ENCODE data around the gene SCAMP4.

DNA sequence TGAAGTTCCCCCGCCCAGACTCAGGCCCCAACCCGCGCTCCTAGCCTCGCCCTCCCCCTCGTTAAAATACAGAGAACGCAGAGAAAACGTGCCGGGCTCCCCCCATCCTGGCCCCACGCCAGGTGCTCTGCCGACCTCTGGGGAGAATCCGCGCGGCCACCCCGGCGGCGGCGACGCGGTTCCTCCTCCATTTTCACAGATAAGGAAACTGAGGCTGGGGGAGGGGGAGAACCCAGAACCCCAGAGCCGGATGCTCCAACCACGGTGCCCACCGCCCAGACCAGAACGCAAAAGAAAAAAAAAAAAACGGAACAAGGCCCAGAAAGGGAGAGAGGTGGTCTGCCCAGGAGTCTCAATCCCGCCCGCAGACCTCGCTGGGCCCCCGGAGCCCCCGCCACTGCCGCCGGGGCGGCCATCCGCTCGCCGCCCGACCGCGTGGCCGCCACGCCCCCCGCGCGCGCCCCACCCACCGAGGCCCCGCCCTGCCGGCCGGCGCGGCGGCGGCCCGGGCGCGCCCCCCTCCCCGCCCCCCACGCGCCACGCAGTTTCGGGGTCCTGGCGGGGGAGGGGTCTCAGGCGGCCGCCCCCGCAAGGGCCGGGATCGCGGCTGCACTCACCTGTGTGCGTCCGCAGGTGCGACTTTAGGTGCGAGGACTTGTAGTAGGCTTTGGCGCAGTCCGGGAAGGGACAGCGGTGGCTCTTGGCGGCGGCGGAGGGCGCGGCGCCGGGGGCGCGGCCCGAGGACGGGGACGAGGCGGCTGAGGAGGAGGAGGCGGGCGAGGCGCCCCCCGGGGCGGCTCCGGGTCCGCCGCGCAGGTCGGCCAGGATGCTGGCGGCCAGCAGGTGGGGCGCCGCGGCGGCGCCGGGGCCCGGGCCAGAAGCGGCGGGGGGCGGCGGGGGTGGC lies 42.5 kb upstream of the SCAMP4 start:
- TF ChIP-seq, protein P1, sequence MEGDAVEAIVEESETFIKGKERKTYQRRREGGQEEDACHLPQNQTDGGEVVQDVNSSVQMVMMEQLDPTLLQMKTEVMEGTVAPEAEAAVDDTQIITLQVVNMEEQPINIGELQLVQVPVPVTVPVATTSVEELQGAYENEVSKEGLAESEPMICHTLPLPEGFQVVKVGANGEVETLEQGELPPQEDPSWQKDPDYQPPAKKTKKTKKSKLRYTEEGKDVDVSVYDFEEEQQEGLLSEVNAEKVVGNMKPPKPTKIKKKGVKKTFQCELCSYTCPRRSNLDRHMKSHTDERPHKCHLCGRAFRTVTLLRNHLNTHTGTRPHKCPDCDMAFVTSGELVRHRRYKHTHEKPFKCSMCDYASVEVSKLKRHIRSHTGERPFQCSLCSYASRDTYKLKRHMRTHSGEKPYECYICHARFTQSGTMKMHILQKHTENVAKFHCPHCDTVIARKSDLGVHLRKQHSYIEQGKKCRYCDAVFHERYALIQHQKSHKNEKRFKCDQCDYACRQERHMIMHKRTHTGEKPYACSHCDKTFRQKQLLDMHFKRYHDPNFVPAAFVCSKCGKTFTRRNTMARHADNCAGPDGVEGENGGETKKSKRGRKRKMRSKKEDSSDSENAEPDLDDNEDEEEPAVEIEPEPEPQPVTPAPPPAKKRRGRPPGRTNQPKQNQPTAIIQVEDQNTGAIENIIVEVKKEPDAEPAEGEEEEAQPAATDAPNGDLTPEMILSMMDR (IDR thresholded peaks at IDR 0.05 in 4 of 5, conservative IDR thresholded peaks at IDR 0.05 in 1 of 5), result no peak
- no peak for TF ChIP-seq POLR2A (IDR thresholded peaks at IDR 0.05)

All from gastrocnemius medialis (tissue), 4 donors.